Activated T-cell treated with anti-CD3 and anti-CD28 coated beads, Interleukin-2, amount 50 U/mL, for 72 hours (primary cell): ENCODE results near the gene LRRC3. TPM values are rescaled to one million over a fixed set of nuclear protein-coding genes. Genes with fewer than 3 reads are reported as not detected.

Experiments
- ATAC-seq, 2 donors: fragments of 150-1000 bp; cut with Tn5 transposase; replicated peaks in 1 of 2; 2 replicates each; pipeline ENCODE4 v1.10.0; 2021; ENCODE audit warnings: moderate library complexity in 2 of 2, mild to moderate bottlenecking in 1 of 2
- DNase-seq, 2 donors: peaks; one replicate each; pipeline ENCODE4 v3.0.0; 2021 to 2022; ENCODE audit warnings: mixed read lengths in 1 of 2
- H3K27ac Mint-ChIP-seq: one replicate; pipeline ENCODE4 v1.8.0; 2022; ENCODE audit warnings: mild to moderate bottlenecking, moderate library complexity, mixed read lengths
- H3K27me3 Mint-ChIP-seq: one replicate; pipeline ENCODE4 v1.8.0; 2022; ENCODE audit warnings: low read depth, mixed read lengths
- H3K36me3 Mint-ChIP-seq, 2 donors: one replicate each; pipeline ENCODE4 v1.8.0; 2022; ENCODE audit warnings: mixed read lengths in 2 of 2, mild to moderate bottlenecking in 1 of 2; ENCODE audit not compliant: insufficient read depth in 2 of 2
- H3K4me1 Mint-ChIP-seq: one replicate; pipeline ENCODE4 v1.8.0; 2022; ENCODE audit warnings: low read depth, mixed read lengths
- H3K4me3 Mint-ChIP-seq, 2 donors: one replicate each; pipeline ENCODE4 v1.8.0; 2022; ENCODE audit warnings: mild to moderate bottlenecking in 2 of 2, mixed read lengths in 2 of 2, moderate library complexity in 2 of 2
- H3K9me3 Mint-ChIP-seq, 2 donors: one replicate each; pipeline ENCODE4 v1.8.0; 2022; ENCODE audit warnings: mixed read lengths in 2 of 2
- total RNA-seq, 2 donors: library from RNA; stranded (reverse); gene quantifications; one replicate each; pipeline ENCODE4 v1.2.3, GENCODE V29; 2022

The LRRC3 gene
- total RNA-seq, 2 donors from 2014 or later: 2.8 to 3.8 TPM

- peaks cover 4 to 6% of the 10 kb centered on the region in 2 donors for H3K9me3 Mint-ChIP-seq
- no peak for ATAC-seq
- no peaks in the 10 kb centered on the region for H3K4me1 Mint-ChIP-seq
- no peak overlapping the region for H3K27ac Mint-ChIP-seq
- H3K4me3 Mint-ChIP-seq: no peak overlapping the region
- H3K27me3 Mint-ChIP-seq: no peaks in the 10 kb centered on the region
- no peak for DNase-seq
- H3K36me3 Mint-ChIP-seq: peaks cover 1 to 5% of the 10 kb centered on the region in 2 donors
Observed at GRCh38 chr21:44418108-44418875, 37.0 kb upstream of the LRRC3 start.

- Mint-ChIP-seq H3K4me3 (no peak overlapping the region), H3K9me3 (peaks cover 4 to 6% of the 10 kb centered on the region in 2 donors), H3K27ac (no peak overlapping the region), H3K36me3 (peaks cover 1 to 5% of the 10 kb centered on the region in 2 donors), H3K4me1 (no peaks in the 10 kb centered on the region), H3K27me3 (no peaks in the 10 kb centered on the region)
- ATAC-seq (no peak), DNase-seq (no peak)
Observed at GRCh38 chr21:44418876-44419230, 36.5 kb upstream of the LRRC3 start.

- Mint-ChIP-seq H3K9me3 (peaks cover 4 to 6% of the 10 kb centered on the region in 2 donors), H3K4me1 (no peaks in the 10 kb centered on the region), H3K27me3 (no peaks in the 10 kb centered on the region), H3K36me3 (peaks cover 1 to 5% of the 10 kb centered on the region in 2 donors), H3K4me3 (no peak overlapping the region), H3K27ac (no peak overlapping the region)
- ATAC-seq (no peak), DNase-seq (no peak)
Observed at GRCh38 chr21:44419679-44420078, 35.6 kb upstream of the LRRC3 start.

- Mint-ChIP-seq H3K9me3 (peaks cover 4 to 6% of the 10 kb centered on the region in 2 donors), H3K4me1 (no peaks in the 10 kb centered on the region), H3K4me3 (no peak overlapping the region), H3K36me3 (peaks cover 1 to 5% of the 10 kb centered on the region in 2 donors), H3K27me3 (no peaks in the 10 kb centered on the region), H3K27ac (no peak overlapping the region)
- ATAC-seq (no peak), DNase-seq (no peak)
Observed at GRCh38 chr21:44420416-44421205, 34.7 kb upstream of the LRRC3 start.

- no peak overlapping the region for H3K4me3 Mint-ChIP-seq
- peaks cover 1 to 5% of the 10 kb centered on the region in 2 donors for H3K36me3 Mint-ChIP-seq
- H3K27ac Mint-ChIP-seq: no peak overlapping the region
- DNase-seq (no peak), ATAC-seq (no peak)
- no peaks in the 10 kb centered on the region for H3K4me1 Mint-ChIP-seq
- H3K27me3 Mint-ChIP-seq: no peaks in the 10 kb centered on the region
- H3K9me3 Mint-ChIP-seq: peaks cover 4 to 6% of the 10 kb centered on the region in 2 donors
Observed at GRCh38 chr21:44421901-44422840, 33.1 kb upstream of the LRRC3 start.

- Mint-ChIP-seq H3K36me3 (peaks cover 1 to 5% of the 10 kb centered on the region in 2 donors), H3K9me3 (peaks cover 4 to 6% of the 10 kb centered on the region in 2 donors), H3K4me1 (no peaks in the 10 kb centered on the region), H3K4me3 (no peak overlapping the region), H3K27ac (no peak overlapping the region), H3K27me3 (no peaks in the 10 kb centered on the region)
- DNase-seq (no peak), ATAC-seq (no peak)
Observed at GRCh38 chr21:44423312-44423821, 31.9 kb upstream of the LRRC3 start.

GRCh38 chr21:44423941-44424607, 31.2 kb upstream of the LRRC3 start:
- H3K27me3 Mint-ChIP-seq: no peaks in the 10 kb centered on the region
- ATAC-seq: no peak
- H3K9me3 Mint-ChIP-seq: peaks cover 6 to 8% of the 10 kb centered on the region in 2 donors
- no peaks in the 10 kb centered on the region for H3K4me1 Mint-ChIP-seq
- no peak for DNase-seq
- H3K4me3 Mint-ChIP-seq: no peak overlapping the region
- H3K27ac Mint-ChIP-seq: no peak overlapping the region
- H3K36me3 Mint-ChIP-seq: peaks cover 1 to 5% of the 10 kb centered on the region in 2 donors

- Mint-ChIP-seq H3K36me3 (peaks cover 1 to 2% of the 10 kb centered on the region in 2 donors), H3K4me1 (no peaks in the 10 kb centered on the region), H3K27me3 (no peaks in the 10 kb centered on the region), H3K27ac (no peak overlapping the region), H3K9me3 (peaks cover 3 to 5% of the 10 kb centered on the region in 2 donors), H3K4me3 (no peak overlapping the region)
- ATAC-seq (no peak), DNase-seq (no peak)
Observed at GRCh38 chr21:44424608-44425306, 30.6 kb upstream of the LRRC3 start.

- Mint-ChIP-seq H3K9me3 (peaks cover 3 to 6% of the 10 kb centered on the region in 2 donors), H3K4me3 (no peak overlapping the region), H3K36me3 (peaks cover 0 to 2% of the 10 kb centered on the region in 2 donors), H3K4me1 (no peaks in the 10 kb centered on the region), H3K27ac (no peak overlapping the region), H3K27me3 (no peaks in the 10 kb centered on the region)
- no peak for DNase-seq
- ATAC-seq: peak in 1 of 2 donors; percentile 11
Observed at GRCh38 chr21:44425307-44425894, 29.9 kb upstream of the LRRC3 start.

- Mint-ChIP-seq H3K4me1 (no peaks in the 10 kb centered on the region), H3K4me3 (no peak overlapping the region), H3K9me3 (peaks cover 4 to 8% of the 10 kb centered on the region in 2 donors), H3K27me3 (no peaks in the 10 kb centered on the region), H3K27ac (no peak overlapping the region), H3K36me3 (peaks cover 1 to 4% of the 10 kb centered on the region in 2 donors)
- ATAC-seq (no peak), DNase-seq (no peak)
Observed at GRCh38 chr21:44425895-44426662, 29.2 kb upstream of the LRRC3 start.

- Mint-ChIP-seq H3K27me3 (no peaks in the 10 kb centered on the region), H3K36me3 (peaks cover 1 to 6% of the 10 kb centered on the region in 2 donors), H3K4me3 (no peak overlapping the region), H3K27ac (no peak overlapping the region), H3K4me1 (no peaks in the 10 kb centered on the region), H3K9me3 (peaks cover 6 to 9% of the 10 kb centered on the region in 2 donors)
- no peak for ATAC-seq
- DNase-seq: no peak
Observed at GRCh38 chr21:44426663-44427191, 28.6 kb upstream of the LRRC3 start.
